Mucosa of gallbladder (tissue), 1 donor: ENCODE results near the gene JHY. TPM values are rescaled to one million over a fixed set of nuclear protein-coding genes. Genes with fewer than 3 reads are reported as not detected.
A peak's percentile ranks its signal among the peaks of the same experiment; 100 is the strongest.

Experiments
- DNase-seq: peaks from one replicate; pipeline ENCODE4 v3.0.0-alpha.2; 2020; ENCODE audit warnings: low spot score
- total RNA-seq: library from RNA; stranded (reverse); gene quantifications from one replicate; pipeline ENCODE4 v1.2.1, GENCODE V29; 2021
- donor health status: DM: no; HTN: no; CAD: no.

The JHY gene
- total RNA-seq, 1 donor from 2014 or later: 2.4 TPM

DNA sequence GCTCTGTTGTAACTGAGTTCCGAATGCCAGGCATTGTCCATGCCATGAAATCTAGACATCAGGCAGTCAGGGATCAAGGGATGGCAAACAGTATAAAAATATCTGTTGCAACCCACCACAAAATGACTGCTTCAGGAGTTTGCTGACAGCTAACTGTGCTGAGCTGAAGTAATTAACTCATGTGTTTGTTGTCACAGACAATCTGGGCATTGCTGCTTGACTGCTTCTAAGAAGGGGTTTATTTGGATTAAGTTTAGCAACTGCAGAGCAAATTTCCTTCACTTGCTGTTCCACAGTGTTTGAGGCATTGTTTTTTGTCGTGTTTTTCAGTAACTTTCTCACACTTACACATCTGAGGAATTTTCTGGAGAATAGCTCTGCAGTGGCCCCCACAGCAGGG is 68.7 kb downstream of the JHY start:
- no peak for DNase-seq

DNA sequence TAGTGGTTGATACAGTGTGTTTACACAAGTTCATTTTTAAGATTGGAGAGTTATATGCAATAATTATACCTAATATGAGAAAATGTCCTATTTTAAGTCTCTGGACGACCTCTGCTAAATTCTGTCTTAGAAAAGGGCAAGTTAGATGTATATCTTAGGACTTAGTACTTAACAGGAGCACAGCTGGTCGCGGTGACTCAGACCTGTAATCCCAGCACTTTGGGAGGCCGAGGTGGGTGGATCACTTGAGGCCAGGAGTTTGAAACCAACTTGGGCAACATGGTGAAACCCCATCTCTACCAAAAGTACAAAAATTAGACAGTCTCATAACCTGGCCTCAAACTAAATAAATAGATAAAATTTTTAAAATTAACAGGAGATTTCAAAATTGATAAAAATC is 71.9 kb downstream of the JHY start:
- no peak for DNase-seq

DNA sequence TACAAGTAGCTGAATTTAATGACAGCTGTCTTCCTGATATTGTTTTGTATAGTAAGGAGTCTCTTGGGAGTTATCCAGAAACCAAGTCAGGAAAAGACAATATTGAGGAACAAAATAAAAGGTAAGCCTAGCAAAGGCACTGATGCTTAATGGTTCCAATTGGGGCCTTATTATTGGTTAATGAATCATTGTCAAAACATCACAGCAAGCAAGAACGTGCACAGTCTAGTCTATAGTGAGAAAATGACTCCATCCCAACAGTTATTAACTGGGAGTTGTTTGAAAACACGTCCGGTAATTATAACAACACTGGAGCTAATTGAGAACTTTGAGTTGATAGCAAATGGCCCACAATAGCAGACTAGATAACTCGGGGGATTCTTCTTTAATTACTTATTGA is 81.4 kb downstream of the JHY start:
- no peak for DNase-seq

DNA sequence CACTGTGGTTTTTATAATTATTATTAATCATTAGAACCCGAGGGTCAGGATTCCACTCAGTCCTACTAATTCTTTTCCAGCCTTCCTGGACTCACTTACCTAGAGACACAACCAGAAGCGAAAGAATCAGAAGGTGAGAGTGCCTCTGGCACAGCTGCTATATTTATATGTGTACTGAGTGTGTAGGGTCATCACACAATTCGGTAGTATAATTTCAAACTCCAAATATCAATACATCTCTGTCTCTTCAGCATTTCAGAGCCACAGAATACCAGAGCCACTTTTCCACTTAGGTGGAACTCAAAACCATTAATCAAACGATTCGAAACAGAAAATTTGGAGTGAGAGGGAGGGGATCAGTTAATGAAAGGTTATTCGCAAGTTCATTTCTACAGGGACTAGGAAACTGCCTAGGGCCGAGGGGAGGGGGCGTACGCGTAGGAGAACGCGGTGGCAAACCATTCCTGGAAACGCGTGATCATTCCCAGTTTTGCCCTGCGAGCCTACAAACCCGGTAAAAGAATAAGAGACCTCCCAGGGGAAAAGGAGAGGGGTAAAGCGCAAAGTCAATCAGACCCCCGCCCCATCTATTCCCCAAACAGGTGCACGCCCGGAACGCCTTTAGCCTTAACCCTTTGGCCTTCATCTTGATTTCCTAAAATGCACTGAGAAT is 93.6 kb downstream of the JHY start:
- no peak for DNase-seq

DNA sequence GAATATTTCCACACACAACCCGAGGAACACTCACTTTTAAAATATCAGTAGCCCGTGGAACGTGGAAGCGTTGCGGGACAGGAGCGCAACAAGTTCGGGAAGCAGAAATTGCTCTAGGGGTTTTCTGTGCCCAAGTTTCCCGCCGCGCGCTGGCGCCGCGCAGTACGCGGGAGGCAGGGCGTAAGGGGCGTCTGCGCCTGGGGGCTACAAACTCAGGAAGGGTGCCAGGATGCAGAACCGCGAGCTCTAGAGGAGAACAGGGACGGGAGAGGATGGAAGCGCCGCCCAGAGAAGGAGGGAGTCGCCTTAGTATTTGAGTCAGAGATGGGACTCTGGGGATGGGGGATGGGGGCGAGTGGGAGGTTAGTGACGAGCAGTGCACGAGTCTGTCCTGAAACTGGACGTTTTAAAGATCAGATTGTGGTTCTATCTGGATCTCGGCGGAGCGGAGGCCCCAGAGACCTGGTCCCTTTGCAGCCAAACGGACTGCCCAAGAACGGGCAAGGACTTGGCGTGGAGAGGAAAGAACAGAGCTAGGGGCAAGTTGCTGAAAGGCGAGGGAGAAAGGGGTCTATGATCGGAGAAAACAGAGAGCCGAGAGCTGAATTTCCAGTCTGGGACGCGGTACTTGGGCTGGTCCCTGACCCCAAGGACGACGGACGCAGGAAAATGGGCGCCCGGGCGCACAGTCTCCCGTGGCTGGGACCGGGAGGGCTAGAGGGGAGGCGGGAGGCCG is 94.3 kb downstream of the JHY start:
- DNase-seq: no peak

DNA sequence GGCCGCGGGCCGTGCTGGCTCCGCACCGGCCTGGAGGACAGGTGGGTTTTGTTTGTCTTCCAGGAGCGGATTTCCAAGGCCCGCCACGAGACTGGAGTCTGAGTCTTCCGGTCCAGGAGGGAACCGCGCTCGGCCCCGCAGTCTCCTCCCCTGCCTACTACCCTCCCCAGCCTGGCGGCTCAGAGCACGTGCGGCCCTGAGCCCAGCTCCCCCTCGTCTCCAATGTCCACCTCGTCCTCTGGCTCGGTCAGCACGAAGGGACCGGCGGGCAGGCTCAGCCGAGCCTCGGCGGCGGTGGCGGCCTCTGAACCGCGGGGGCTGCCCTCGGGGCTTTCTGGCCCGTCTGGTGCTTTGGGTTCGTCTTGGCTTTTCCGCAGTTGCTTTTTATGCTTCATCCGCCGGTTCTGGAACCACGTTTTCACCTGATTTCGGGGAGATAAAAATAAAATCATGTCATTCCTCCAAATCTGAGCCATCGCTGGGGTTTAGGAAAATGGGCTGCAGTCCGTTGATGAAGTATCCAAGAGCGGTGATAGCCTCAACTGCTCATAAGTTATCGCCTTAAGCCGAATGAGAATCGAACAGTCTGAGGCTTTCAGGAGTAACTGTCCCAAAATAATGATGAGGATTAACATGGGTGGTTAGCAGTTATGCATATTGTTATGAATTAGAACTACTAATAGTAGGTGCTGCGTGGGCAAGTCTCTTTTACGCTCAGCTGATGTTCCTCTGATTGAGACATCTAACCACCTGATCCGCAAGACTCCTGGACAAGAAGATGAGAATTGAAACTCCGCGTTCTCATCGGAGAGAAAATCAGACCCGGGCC is 95.1 kb downstream of the JHY start:
- no peak for DNase-seq

DNA sequence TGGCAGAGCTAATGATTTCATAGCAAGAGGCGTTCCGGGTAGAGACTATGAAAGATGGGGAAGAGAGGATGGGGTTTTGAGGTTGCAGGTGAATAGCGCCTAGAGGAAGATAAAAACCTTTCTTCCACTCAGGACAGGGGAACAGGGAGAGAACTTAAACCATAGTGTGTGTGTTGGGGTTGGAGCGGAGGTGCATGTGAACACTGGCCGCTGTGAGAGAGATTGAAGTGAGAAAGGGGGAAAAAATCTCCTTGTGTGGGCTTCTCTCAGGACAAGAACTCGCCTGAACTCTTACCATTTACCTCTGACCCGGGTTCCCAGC is 95.7 kb downstream of the JHY start:
- no peak for DNase-seq

DNA sequence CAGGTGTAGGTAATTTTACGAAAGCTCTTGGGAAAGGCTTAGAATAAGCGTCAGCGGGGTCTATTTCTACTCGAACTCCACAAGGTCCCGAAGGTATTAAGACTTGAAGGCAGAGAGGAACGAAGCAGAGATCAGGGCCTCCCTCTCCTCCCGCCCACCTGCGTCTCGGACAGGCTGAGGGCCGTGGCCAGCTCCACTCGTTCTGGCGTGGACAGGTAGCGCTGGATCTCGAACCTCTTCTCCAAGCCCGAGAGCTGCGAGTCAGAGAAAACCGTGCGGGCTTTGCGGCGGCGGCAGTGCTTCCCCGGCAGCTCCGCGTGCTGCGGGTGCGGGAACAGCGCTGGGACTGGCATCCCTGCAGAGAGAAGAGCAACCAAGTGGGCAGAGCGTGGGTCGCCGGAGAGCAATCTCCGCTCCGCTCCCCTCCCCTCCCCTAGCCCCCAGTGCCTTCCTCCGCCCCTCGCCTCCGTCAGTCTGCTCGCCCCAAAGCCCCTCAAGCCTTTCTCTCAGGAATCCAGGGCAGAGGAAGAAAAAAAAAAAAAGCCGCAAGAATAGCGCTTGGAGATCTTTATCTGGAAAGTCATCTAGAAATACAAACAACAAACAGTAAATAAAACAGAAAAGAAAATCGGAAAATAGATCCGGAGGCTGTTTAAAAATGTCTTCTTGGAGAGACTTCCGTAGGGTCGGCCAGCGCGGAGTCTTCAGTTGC is 96.7 kb downstream of the JHY start:
- DNase-seq: no peak

DNA sequence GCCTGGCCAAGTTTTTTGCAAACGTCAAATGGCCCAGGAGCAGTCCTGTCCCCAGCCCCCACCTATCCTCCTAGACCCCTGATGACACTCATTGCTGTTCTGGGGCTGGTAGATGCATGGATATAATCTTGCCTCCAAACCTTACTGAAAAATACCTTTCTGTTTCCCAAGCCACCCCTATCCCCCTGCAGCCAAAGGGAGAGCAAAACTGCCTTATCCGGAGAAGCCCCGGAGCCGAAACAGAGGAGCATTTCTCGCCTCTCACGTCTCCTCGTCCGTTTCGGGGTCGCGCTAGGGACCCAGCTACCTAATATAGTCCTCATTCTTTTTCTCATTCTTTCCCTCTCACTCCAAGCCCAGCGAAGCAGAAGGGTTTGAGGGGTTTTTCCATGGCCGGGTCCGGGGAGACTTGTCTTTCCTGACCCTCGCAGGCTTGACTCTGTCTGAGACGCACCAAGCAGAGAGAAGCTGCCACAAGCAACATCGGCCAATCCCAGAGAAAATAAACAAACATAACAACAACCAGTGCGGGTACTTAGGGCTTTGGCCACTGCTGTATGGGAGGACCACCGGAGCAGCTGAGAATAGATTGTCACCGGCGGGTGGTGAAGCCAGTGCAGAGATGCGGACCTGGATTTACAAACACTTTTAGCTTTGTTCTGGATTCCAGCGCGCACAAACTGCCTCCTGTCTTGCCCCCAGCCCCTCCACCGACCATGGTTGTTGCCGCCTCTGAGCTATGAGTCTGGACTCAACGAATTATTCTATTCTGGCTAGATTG is 97.4 kb downstream of the JHY start:
- DNase-seq: no peak

DNA sequence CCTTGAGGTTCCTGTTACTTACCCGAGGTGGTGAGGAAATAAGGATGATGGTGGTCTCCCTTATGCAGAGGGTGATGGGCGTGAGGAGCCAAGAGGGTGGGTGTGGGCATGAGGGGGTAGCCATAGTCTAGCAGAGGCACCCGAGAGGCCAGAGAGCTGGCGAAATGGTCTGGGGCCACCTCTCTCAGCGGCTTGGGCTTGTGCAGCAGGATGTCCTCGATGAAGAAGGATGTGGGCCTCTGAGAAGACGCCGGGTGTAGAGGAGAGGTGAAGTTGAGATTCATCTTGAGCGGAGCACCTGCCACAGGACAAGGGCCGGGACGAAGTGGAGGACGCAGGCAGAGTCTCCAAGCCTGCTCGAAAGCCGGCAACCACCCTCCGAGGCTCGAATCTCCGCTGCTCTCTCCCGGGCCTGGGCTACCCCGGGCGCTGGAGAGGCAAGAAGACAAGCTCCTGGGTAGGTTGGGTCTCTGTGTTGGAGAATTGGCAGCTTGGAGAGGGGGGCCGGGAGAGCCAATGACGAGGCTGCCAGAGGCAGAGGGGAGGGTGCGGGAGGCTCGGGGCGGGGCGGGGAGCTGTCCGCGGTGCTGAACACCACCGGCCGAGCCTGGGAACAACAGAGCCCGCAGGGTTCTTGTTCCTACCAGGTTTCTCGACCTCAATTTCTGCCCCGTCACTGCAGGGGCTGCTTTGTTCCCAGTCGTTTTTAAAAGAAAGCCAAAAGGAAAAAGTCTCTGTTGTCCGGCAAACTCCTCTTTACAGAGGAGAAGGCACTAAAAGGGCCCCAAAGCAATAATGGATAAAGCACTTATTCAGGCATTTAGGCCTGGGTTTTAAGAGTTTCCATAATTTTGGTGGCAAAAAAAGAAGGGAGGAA is 99.1 kb downstream of the JHY start, which contains the start of gene BSX:
BSX (minus strand) TSS at position 447 of the 877 bp plus-strand sequence; CDS start at position 284, 163 bp downstream.
- peak; percentile 50 for DNase-seq

DNA sequence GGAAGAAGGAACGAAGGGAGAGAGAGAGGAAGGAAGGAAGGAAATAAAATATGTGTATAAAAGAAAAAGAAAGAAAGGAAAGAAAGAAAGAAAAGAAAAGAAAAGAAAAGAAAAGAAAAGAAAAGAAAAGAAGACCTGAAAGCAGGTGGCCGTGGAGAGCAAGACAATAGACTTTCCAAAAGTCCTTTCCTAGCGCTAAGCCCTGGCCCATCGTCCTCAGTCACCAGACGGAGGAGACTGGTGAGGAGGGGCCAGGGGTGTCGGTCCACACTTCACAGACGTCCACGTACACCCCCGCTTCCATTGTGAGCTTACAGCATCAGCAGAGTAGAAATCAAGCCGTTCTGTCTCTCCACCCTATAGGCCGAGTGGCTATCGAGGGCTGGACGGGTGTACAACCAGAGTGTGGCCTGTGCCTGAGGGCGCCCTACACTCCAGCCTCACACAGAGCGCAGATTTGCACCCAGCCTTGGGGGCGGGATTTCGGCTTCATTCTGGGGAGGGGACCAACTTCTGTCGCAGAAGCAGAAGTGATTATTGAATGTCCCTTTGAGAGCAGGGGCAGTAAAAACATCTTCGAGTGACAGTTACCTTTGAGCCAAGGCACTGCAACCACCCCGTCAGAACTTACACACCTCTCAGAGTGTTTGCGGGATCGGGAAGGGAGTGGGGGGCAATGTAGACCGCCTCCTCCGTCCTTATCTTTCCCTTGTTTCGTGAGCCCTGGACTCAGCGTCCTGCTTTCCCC is 101.1 kb downstream of the JHY start:
- no peak for DNase-seq

DNA sequence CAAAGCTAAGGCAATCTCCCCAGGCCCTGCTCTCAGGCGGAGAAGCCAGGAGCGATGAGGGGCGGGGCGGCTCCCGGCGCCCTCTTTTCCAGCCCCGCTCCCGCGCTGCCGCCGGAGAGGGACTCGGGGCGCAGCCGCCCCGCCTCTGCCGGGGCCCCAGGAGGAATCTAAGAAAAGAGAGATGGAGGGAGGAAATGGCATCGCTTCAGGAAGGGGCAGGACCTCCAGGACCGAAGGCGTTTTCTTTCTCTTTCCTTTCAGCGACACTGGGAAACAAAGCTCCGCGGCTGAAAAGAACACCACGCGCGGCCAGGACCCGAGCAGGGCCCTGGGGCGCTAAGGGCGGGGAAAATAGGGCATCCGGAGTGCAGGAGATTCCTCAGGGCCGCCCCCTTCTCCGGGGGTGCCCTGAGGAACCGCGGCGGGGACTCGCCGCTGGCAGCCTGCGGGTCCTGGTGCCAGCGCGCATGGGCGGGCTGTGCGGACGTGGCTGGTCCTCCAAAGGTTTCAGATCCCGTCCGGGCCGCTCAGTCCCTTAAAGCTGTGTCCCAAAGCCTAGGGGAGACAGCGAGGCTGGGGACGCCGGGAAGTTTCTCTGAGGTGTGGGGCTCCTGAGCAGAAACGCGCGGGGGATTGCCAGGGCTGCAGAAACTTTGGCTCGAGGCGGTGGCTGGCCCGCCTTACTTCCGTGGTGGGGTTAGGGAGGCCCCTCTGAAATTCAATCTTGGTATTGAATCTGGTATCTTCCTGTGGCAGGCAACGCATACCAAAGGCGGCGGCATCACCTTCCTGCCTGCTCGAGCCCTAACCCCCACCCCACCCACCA is 101.8 kb downstream of the JHY start:
- no peak for DNase-seq

DNA sequence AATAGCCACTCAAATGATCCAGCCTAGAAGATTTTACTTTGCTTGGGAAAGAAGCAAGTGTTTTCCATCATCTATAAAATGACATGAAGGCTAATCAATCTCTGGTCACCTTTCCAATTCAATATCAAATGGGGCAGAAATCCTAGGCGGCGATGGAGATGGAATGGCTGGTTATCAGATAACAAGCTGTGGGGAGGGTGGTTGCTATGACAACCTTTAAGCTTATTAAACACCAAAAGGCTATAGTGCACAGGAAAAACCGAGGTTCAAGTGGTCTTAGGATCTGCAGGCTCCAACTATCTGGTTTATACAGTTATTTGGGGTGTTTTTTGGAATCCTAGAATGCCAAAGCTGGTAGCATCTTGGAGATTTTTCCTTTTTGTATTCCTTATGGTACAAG is 113.0 kb downstream of the JHY start:
- no peak for DNase-seq

DNA sequence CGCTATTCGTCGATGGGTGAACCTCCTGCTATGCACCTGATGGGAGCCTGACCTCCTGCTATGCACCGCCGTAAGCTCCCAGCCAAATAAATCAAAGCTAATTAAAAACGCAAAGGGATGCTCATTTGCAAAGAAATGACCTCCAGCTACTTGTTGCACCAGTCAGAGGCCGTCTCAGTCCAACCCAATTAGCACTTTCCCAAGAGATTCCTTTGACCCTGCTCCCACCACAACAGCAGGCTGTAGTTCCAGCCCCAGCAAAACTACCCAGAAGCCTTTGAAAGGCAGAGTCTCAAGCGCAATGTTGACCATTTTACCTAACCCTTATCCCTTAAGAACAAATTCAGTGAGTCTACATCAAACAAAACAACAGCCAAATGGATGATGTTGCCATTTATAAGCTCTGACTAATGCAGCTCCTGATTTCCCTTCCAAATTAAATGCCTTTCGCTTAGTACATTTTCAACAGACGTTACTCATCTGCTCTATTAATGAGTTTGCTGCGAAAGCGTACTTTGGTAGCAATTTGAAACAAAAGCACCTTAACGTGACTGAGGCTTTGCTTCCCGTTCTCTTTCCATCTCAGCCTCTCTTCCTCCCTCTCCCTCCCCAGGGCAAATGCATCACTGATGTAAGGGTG is 116.3 kb downstream of the JHY start:
- no peak for DNase-seq

DNA sequence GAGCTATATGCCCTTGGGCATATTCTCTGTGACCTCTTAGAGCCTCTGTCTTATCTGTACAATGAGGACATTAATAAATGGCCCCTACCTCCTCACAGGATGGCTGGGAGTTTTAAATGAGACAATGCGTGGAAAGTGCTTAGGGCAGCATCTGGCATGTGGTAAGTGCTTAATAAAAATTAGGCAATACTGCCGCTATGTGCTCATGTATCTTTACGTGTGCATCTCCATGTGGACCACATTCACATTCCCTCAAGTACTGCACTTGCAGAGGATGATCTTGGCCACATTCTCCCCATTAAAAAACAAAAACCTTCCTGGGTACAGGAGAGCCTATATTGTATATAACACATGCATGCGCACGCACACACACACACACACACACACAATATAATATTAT is 118.2 kb downstream of the JHY start:
- DNase-seq: no peak

DNA sequence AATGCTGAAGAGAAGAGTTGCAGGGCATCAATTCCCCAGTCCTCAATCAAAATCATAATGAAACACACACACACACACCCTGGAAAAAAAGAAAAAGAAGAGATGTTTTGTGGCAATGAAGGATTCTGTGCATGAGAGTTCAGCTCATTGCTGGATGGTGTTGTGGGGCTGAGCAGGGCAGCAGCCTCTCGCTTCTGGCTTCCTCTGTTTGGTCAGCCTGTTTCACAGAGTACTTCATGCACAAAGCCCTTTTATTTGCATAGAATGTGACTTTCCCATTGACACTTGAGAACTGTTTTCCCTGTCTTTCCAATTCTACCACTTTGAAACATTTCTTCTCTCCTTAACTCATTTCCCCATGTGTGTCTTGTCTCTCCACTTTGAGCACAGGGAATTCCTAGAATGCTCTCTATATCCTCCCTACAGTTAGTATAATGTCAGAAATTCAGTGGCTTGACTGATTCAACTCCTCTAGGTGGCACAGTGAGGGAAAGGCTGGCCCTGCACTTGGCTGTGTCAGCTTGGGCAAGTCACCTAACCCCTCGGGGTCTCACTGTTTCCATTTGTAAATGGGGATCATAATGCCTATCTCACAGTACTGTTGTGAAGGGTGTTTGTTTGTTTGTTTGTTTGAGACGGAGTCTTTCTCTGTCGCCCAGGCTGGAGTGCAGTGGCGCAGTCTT is 124.4 kb downstream of the JHY start:
- DNase-seq: no peak
